NCI-H1092 (cell line): ENCODE results near the gene FAM9A.

Source experiments
- DNase-seq: peaks from one replicate; lab custom pipeline; 2025; lab: John Stamatoyannopoulos, UW

Gene FAM9A

DNA sequence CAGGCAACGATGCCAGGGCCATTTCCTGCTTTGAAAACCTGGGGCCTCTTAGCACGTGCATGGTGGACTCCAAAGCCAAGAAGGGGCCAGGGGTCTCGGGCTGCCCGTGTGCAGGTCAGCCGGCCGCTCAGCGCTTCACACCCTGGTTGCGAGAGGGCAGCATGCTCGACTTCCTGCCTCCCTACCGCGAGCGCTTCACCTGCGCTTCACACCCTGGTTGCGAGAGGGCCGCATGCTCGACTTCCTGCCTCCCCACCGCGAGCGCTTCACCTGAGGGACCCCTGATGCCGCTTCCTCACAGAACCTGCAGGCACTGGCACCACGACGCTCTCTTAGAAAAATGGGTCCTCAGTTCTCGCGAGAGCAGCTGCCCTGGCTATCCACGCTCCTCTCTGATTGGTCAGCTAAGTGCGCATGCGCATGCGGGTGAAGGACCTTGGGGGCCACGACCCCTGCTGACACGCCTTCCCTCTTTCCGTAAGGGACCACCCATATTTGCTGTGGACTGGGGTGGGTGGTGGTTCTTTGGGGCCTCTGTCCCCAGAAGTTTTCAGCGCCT, at the start of gene FAM9A:
Gene FAM9A, minus strand, starts transcription at position 343 of the 559 bp plus-strand sequence. CDS start 1,212 bp downstream, outside the sequence.
- DNase-seq: no peak

DNA sequence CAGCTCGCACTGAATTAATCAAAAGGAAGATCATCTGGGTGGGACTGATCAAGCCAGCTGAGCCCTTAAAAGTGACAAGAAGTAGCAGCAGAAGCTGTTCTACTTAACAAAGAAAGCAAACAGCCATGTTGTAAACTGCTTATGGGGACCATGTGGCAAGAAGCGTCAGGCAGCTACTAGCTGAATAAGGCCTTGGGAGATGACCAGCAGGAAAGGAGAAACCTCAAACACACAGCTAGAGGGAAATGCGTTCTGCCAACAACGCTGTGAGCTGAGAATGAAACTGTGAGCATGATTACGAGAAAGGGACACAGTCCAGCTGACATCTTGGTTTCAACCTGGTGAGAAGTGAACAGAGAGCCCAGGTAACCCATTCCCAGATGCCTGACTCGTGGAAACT, 49.3 kb upstream of the FAM9A start:
- no peak for DNase-seq

DNA sequence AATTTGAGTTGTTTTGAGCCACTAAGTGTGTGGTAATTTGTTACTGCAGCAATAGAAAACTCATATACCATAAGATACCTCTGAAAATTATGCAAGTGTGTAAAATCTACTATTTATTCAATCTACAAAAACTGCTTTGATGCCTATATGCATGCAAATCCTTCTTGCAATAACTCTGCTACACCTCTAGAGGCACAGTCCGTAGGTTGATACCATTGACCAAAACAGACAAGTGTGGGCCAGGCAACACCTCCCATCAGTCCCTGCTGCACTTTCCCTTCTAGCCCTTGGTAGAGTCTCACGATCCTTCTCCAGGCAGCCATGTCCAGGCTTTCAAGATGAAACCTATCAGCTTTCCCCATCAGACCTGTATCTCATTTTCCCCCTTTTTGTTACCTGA, 48.8 kb upstream of the FAM9A start:
- no peak for DNase-seq

GRCh38 chrX:8849458-8849857, 48.3 kb upstream of the FAM9A start:
- no peak for DNase-seq

GRCh38 chrX:8848911-8849310, 47.7 kb upstream of the FAM9A start:
- DNase-seq: no peak

GRCh38 chrX:8848441-8848840, 47.3 kb upstream of the FAM9A start:
- no peak for DNase-seq

DNA sequence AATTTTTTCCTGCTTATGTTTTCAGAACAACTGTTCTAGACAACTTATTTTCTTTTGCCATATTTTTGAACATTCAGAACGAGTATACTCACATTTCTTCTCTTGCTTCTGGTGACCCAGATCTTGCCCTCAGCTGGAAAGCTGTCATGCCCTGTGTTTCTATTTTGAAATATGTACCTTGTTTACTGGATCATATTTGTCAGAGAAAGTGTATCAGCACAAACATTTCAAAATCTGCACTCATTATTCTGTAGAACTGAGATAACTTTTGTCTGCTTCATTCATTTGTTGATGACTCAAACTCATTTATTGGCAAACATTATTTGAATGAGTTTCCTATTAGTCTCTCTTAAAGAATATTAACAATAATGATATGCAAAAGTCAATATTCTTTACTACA, 46.2 kb upstream of the FAM9A start:
- no peak for DNase-seq

- DNase-seq: no peak
These were observed 45.1 kb upstream of the FAM9A start for GRCh38 chrX:8846266-8846665.

GRCh38 chrX:8845469-8845868, 44.3 kb upstream of the FAM9A start:
- DNase-seq: no peak

DNA sequence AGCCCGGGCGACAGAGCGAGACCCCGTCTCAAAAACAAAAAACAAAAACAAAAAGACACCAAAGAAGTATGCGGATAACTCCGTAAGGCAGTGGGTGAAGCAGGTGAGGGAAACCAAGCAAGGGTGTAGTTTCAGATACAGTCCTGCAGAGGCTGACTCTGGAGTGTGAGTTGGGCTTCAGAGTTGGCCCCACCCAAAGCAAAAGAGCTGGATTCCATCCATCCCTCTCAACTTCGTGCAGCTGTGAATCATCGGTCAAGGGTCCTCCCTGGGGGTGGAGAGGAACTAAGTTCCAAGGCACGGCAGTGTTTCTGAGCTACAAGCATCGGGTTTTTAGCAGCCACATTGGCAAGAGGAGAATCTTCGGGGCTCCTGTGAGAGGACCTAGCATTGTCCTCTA, 43.9 kb upstream of the FAM9A start:
- DNase-seq: no peak

GRCh38 chrX:8844157-8844556, 43.0 kb upstream of the FAM9A start:
- no peak for DNase-seq

DNA sequence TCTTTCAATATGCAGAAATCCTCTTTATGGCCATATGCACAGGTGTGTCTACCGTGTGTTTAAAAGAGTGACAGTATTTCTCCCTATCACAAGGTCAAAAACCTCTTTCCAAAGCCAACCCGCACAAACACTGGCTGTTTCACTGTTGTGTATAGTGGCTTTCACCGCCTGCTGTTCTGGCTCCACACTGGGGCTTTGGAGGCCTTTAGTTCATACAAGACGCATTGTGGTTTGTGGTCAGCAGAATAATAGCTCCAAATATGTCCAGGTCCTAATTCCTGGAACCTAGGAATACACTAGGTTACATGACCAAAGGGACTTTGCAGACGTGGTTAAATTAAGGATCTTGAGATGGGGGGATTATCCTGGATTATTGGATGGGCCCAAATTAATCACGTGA, 40.7 kb upstream of the FAM9A start:
- no peak for DNase-seq

- no peak for DNase-seq
These were observed 33.2 kb upstream of the FAM9A start for GRCh38 chrX:8834392-8834791.

DNA sequence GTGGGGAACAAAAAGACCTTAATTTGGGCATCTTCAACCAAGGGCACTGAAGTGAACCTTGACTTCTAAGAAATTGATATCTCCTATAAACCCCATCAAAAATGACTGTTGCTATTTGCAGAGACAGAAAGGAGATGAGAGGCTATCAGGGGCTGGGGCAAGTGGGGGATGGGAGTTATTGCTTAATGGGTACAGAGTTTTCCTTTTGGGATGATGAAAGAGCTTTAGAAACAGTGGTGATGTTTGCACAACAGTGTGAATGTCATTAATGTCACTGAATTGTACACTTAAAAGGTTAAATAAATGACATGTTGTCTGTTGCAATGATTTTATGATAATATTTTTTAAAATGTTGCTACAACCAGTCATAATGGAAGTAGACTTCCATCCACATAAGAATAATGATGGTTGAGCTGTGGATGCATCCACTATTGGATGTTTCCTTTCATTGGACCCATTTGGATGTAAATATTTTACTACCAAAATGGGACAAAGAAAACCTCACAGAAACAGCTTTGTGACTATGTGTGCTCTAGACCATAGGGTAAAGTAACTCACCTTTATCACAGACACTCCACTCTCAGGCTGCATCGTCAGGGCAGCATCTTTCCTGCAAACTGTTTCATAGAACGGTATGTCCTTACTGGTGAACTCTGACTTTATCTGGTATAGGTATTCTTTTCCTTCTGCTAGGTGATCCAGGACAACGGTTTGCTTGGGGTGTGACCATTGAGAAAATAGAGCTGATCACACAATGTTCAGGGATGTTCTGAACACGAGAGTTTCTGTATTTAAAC, 31.6 kb upstream of the FAM9A start:
- no peak for DNase-seq

DNA sequence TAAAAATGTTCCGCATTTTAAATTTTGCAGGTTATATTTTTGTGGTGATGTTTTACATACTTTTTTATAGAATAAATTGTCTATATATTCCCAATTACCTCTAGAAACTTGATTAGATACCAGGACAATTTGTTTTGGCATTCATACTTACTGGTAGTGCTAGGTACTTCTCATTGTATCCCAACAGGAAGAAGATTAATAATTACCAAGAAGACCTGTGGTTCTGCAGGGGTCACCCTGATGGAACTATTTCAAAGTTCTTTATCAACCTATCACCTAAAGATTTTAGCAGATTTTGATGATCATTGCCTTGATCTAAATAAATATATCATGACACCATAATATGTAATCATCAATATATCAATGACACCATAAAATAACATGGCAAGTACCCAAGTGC, 22.5 kb upstream of the FAM9A start:
- DNase-seq: no peak

DNA sequence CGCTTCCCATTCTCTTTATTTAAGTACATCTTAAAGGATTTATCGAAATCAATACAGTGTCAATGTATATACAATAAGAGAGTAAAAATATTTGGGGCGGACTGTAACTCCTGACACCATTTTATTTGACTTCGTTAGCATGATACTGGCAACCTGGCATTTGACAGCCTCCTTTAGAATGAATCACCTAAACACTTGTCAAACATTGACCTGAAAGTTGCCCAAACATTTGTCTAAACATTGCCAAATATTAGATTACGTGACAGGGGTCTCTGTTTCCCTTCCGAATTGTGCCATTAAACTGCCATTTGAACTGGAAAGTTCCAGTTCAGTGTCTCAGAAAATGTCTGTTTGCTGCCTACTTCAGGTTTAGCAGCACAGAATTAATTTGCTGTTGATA, 20.8 kb upstream of the FAM9A start:
- no peak for DNase-seq

DNA sequence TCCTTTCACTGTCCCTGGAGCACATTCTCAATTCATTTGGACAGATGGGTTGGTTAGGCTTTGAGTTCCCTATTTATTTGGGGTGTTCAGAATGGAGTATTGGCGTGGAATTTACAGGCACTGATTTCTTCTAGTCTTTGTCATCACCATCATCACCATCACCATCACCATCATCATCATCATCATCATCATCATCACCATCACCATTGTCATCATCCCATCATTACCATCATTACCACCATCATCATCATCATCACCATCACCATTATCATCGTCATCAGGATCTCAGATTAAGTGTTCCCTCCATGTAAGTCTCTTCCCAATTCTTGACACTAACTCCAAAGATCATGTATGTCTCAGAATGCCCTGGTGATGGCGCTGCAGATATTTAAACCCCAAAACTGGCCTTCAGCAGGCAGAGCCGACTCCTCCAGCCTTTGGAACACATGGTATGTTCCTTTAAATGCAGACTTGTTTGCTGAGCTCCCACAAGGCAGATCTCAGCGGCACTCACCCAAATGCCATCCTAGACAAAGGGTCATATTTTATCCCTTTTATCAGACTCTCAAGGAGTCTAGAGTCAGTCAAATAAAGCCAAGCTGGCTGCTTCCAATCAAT, 19.8 kb upstream of the FAM9A start:
- DNase-seq: no peak

- peak; percentile 45 for DNase-seq
These were observed 14.4 kb upstream of the FAM9A start for GRCh38 chrX:8815460-8816065.

DNA sequence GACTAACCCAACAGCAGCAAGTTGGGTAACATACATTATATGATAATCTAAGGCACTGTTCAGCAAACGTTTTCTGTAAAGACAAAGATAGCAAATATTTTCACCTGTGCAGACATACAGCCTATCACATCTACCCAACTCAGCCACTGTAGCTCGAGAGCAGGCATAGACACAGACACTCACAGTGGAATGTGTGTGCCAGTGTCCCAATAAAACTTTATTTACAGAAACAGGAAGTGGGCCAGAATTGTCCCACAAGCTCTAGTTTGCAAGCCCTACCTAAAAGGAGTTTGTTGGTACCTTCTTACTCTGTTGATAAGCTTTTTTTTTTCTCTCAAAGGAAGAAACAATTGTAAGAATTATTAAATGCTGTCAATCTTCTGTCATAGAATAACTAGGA, 11.9 kb upstream of the FAM9A start:
- no peak for DNase-seq

- no peak for DNase-seq
These were observed 10.4 kb upstream of the FAM9A start for GRCh38 chrX:8811611-8812010.

- no peak for DNase-seq
These were observed 7.5 kb upstream of the FAM9A start for GRCh38 chrX:8808661-8809060.

DNA sequence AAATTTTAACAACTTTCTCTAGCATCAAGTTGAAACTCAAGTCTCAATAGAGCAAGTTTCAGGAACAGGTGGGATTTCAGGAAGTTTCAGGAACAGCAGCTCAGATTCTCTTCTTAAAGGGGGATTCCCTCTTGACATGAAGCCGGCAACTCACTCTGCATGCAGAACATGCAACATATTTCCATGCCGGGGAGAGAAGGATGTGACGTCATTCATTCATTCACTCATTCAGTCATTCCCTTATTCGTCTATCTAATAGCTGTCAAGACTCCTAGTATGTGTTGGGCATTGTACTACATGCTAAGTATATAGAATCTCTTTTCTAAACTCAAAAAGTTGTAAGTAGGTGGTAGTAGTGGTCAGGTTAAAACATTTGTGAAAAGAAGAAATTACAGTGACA, 4.8 kb upstream of the FAM9A start:
- DNase-seq: no peak

- no peak for DNase-seq
These were observed 3.9 kb upstream of the FAM9A start for GRCh38 chrX:8805046-8805445.
